Right lobe of liver (tissue), 4 donors: ENCODE data around the gene ZMYM4.

Source experiments
- POLR2A ChIP-seq: fragments of 450-650 bp; IDR thresholded peaks from one replicate; pipeline ENCODE4 v1.6.1; 2017; ENCODE audit warnings: antibody characterized with exemption, mild to moderate bottlenecking
- TF ChIP-seq, protein P1 (sequence below), 4 donors: fragments of 200-600 bp in 3 of 4; fragments of 450-650 bp in 1 of 4; IDR thresholded peaks; one replicate each; pipeline versions ENCODE4 v1.5.1 to v1.8.0; 2016 to 2022; ENCODE audit warnings: antibody characterized with exemption in 4 of 4, mild to moderate bottlenecking in 2 of 4
- donor health status: DM: no; HTN: no; CAD: no.
- donor health status: DM: no; HTN: no; CAD: no.
- donor health status: DM: no; HTN: yes; CAD: no.

DNA sequence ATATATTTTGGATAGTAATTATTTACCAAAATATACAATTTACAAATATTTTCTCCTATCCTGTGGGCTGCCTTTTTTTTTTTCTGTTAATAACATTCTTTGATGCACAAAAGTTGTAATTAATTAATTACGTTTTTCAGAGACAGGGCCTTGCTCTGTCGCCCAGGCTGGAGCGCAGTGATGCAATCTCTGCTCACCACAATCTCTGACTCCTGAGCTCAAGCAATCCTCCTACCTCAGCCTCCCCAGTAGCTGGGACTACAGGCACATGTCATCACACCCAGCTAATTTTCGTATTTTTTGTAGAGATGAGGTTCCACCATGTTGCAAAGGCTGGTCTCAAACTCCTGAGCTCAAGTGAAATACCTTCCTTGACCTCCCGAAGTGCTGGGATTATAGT, 21.3 kb upstream of the ZMYM4 start:
- TF ChIP-seq, protein P1, sequence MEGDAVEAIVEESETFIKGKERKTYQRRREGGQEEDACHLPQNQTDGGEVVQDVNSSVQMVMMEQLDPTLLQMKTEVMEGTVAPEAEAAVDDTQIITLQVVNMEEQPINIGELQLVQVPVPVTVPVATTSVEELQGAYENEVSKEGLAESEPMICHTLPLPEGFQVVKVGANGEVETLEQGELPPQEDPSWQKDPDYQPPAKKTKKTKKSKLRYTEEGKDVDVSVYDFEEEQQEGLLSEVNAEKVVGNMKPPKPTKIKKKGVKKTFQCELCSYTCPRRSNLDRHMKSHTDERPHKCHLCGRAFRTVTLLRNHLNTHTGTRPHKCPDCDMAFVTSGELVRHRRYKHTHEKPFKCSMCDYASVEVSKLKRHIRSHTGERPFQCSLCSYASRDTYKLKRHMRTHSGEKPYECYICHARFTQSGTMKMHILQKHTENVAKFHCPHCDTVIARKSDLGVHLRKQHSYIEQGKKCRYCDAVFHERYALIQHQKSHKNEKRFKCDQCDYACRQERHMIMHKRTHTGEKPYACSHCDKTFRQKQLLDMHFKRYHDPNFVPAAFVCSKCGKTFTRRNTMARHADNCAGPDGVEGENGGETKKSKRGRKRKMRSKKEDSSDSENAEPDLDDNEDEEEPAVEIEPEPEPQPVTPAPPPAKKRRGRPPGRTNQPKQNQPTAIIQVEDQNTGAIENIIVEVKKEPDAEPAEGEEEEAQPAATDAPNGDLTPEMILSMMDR (IDR thresholded peaks at IDR 0.05): no peak
- TF ChIP-seq POLR2A: no peak
